Brain pericyte (primary cell): ENCODE data around the gene SLC16A10.
"Not testable (repeated sequence)": the region's sequence is repeated elsewhere in the genome, so short reads cannot be mapped to it uniquely, and the experiment has no call there.

Experiments
- DNase-seq: peaks from one replicate; pipeline ENCODE4 v3.0.0-alpha.2; 2012; ENCODE audit warnings: low read depth, low spot score

SLC16A10 gene

GRCh38 chr6:111212625-111213024 lies 125.3 kb downstream of the SLC16A10 start:
- no peak for DNase-seq

- no peak for DNase-seq
Measured at GRCh38 chr6:111215131-111215530, 127.8 kb downstream of the SLC16A10 start.

- DNase-seq = no peak
Measured at GRCh38 chr6:111219785-111220184, 132.5 kb downstream of the SLC16A10 start.

GRCh38 chr6:111220383-111221031 lies 133.2 kb downstream of the SLC16A10 start:
- DNase-seq = no peak

GRCh38 chr6:111221804-111222203 lies 134.5 kb downstream of the SLC16A10 start:
- no peak for DNase-seq

GRCh38 chr6:111222341-111222740 lies 135.0 kb downstream of the SLC16A10 start:
- DNase-seq = no peak

GRCh38 chr6:111228094-111228493 lies 140.8 kb downstream of the SLC16A10 start:
- DNase-seq = no peak

GRCh38 chr6:111230351-111231089 lies 143.2 kb downstream of the SLC16A10 start:
- DNase-seq = no peak

GRCh38 chr6:111231090-111231459 lies 143.8 kb downstream of the SLC16A10 start:
- no peak for DNase-seq

GRCh38 chr6:111237852-111238251 lies 150.5 kb downstream of the SLC16A10 start:
- no peak for DNase-seq

GRCh38 chr6:111238464-111239119 lies 151.3 kb downstream of the SLC16A10 start:
- DNase-seq = no peak

- no peak for DNase-seq
Measured at GRCh38 chr6:111239461-111239860, 152.2 kb downstream of the SLC16A10 start.

GRCh38 chr6:111242452-111242851 lies 155.1 kb downstream of the SLC16A10 start:
- DNase-seq = no peak

GRCh38 chr6:111243095-111243494 lies 155.8 kb downstream of the SLC16A10 start:
- DNase-seq = no peak

GRCh38 chr6:111248789-111249188 lies 161.5 kb downstream of the SLC16A10 start:
- no peak for DNase-seq

- DNase-seq = no peak
Measured at GRCh38 chr6:111250791-111251354, 163.6 kb downstream of the SLC16A10 start.

GRCh38 chr6:111252726-111253125 lies 165.4 kb downstream of the SLC16A10 start:
- DNase-seq = no peak

GRCh38 chr6:111254004-111254778 lies 166.9 kb downstream of the SLC16A10 start:
- DNase-seq = no peak

- no peak for DNase-seq
Measured at GRCh38 chr6:111254779-111255166, 167.5 kb downstream of the SLC16A10 start.

- DNase-seq = not testable (repeated sequence)
Measured at GRCh38 chr6:111255838-111256237, 168.5 kb downstream of the SLC16A10 start.

- DNase-seq = no peak
Measured at GRCh38 chr6:111256646-111257045, 169.3 kb downstream of the SLC16A10 start.

GRCh38 chr6:111258010-111258409 lies 170.7 kb downstream of the SLC16A10 start:
- DNase-seq = no peak
